ENCODE measurements around the gene KCNJ10. TPM values are rescaled to one million over a fixed set of nuclear protein-coding genes. Genes with fewer than 3 reads are reported as not detected.

The KCNJ10 gene
- total and polyA plus RNA-seq, 7 experiments from 2014 or later = 0.29 to 0.32 TPM; not detected in 5

GRCh38 chr1:160093624-160094290 is 23.8 kb upstream of the KCNJ10 start:
- H3K9me3 ChIP-seq (ENCODE audit: control insufficient read depth in 2 of 3, low read length in 3 of 3) = no peaks in the 10 kb centered on the region
- peaks cover 0 to 20% (median 3%) of the 10 kb centered on the region in 5 donors for H3K36me3 Mint-ChIP-seq
- H3K27me3 Mint-ChIP-seq = no peaks in the 10 kb centered on the region
- H3K27ac ChIP-seq (ENCODE audit: low read depth, low read length) = no peak overlapping the region
- H3K9me3 Mint-ChIP-seq = no peaks in the 10 kb centered on the region
- H3K4me1 ChIP-seq (ENCODE audit: control insufficient read depth in 2 of 2, insufficient read depth in 2 of 2, low read length in 2 of 2) = peaks cover 21 to 29% of the 10 kb centered on the region in 2 donors
- H3K27me3 ChIP-seq (ENCODE audit: control insufficient read depth in 2 of 2, insufficient read depth in 2 of 2, low read length in 2 of 2) = no peaks in the 10 kb centered on the region
- ATAC-seq (no peak), DNase-seq (no peak)
- intact Hi-C loops (cut with micrococcal nuclease) = no loop called here
- peaks cover 0 to 74% (median 8%) of the 10 kb centered on the region in 3 experiments for H3K36me3 ChIP-seq (ENCODE audit: control insufficient read depth in 2 of 3, insufficient read depth in 3 of 3, low read length in 3 of 3)
- CTCF ChIA-PET = interaction anchor here (6.3 kb wide), 1 partner anchor 7 kb away, joined by 73 read pairs; no protein-coding TSS in a partner anchor
- H3K4me1 Mint-ChIP-seq = peaks cover 26 to 52% (median 37%) of the 10 kb centered on the region in 7 donors
- H3K27ac Mint-ChIP-seq = peak overlapping the region in 1 of 9 donors; percentile 65
- no peak overlapping the region for H3K4me3 ChIP-seq (ENCODE audit: low read length)
- POLR2A ChIA-PET = interaction anchor here (0.9 kb wide), 1 partner anchor 9 kb away, joined by 3 read pairs; no protein-coding TSS in a partner anchor
- H3K4me3 Mint-ChIP-seq = no peak overlapping the region

- H3K4me1 Mint-ChIP-seq = peaks cover 26 to 58% (median 43%) of the 10 kb centered on the region in 7 donors
- intact Hi-C loops (cut with micrococcal nuclease) = no loop called here
- DNase-seq = no peak
- no peaks in the 10 kb centered on the region for H3K27me3 Mint-ChIP-seq
- H3K9me3 Mint-ChIP-seq = no peaks in the 10 kb centered on the region
- H3K27ac Mint-ChIP-seq = peak overlapping the region in 1 of 9 donors; percentile 52
- H3K27ac ChIP-seq (ENCODE audit: low read depth, low read length) = no peak overlapping the region
- no peak overlapping the region for H3K4me3 ChIP-seq (ENCODE audit: low read length)
- H3K36me3 ChIP-seq (ENCODE audit: control insufficient read depth in 2 of 3, insufficient read depth in 3 of 3, low read length in 3 of 3) = peaks cover 0 to 78% (median 12%) of the 10 kb centered on the region in 3 experiments
- POLR2A ChIA-PET = interaction anchor here (0.9 kb wide), 1 partner anchor 8 kb away, joined by 3 read pairs; no protein-coding TSS in a partner anchor
- peaks cover 0 to 23% (median 9%) of the 10 kb centered on the region in 5 donors for H3K36me3 Mint-ChIP-seq
- no peak for ATAC-seq
- CTCF ChIA-PET = interaction anchor here (1.0 kb wide), 1 partner anchor 14 kb away, joined by 4 read pairs; no protein-coding TSS in a partner anchor
- no peaks in the 10 kb centered on the region for H3K27me3 ChIP-seq (ENCODE audit: control insufficient read depth in 2 of 2, insufficient read depth in 2 of 2, low read length in 2 of 2)
- peaks cover 21 to 29% of the 10 kb centered on the region in 2 donors for H3K4me1 ChIP-seq (ENCODE audit: control insufficient read depth in 2 of 2, insufficient read depth in 2 of 2, low read length in 2 of 2)
- H3K9me3 ChIP-seq (ENCODE audit: control insufficient read depth in 2 of 3, low read length in 3 of 3) = no peaks in the 10 kb centered on the region
- H3K4me3 Mint-ChIP-seq = no peak overlapping the region
Measured at GRCh38 chr1:160093069-160093395, 23.1 kb upstream of the KCNJ10 start.

DNA sequence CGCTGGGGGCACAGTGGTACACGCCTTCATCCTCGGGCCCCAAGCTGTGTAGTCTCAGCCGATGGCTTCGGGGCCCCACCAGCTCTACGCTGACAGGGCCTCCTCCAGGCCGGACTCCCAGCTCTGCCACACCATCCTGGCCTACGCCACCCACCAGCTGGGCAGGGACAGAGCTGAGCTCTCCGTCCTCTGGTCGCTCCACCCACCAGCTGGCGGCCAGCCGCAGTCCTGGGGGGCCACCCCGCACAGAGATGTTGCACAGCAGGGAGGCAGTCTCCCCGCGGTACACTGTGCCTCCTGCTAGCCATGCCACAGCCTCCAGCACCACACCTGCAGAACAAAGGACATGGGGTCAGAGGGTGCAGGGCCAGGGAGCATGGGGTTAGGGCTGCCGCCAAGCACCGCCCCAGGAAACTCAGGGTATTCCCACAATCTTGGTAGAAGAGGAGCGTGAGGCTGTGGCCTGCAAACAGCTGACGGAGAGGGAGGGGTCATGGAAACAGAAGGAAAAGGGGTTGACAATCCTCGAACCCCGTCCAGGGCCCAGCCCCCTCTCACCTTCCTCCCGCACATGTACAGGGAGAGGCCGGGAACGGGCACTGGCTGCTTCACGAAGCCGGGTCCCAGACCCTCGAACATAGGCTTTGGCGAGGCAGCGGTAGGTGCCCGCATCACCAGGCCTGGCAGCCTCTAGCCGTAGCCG is 22.6 kb upstream of the KCNJ10 start:
- no peak for DNase-seq
- Histone ChIP-seq H3K4me1 (ENCODE audit: control insufficient read depth in 2 of 2, insufficient read depth in 2 of 2, low read length in 2 of 2) (peaks cover 16 to 28% of the 10 kb centered on the region in 2 donors), H3K9me3 (ENCODE audit: control insufficient read depth in 2 of 3, low read length in 3 of 3) (no peaks in the 10 kb centered on the region), H3K27me3 (ENCODE audit: control insufficient read depth in 2 of 2, insufficient read depth in 2 of 2, low read length in 2 of 2) (no peaks in the 10 kb centered on the region), H3K36me3 (ENCODE audit: control insufficient read depth in 2 of 3, insufficient read depth in 3 of 3, low read length in 3 of 3) (peaks cover 0 to 81% (median 15%) of the 10 kb centered on the region in 3 experiments), H3K4me3 (ENCODE audit: low read length) (no peak overlapping the region), H3K27ac (ENCODE audit: low read depth, low read length) (no peak overlapping the region)
- H3K4me3 Mint-ChIP-seq = no peak overlapping the region
- ChIA-PET CTCF (interaction anchor here (1.0 to 1.7 kb wide), 2 partner anchors 9 to 14 kb away, joined by 4 to 5 read pairs; no protein-coding TSS in a partner anchor), POLR2A (no interaction called here)
- no peaks in the 10 kb centered on the region for H3K27me3 Mint-ChIP-seq
- peak overlapping the region in 1 of 9 donors; percentile 52 for H3K27ac Mint-ChIP-seq
- intact Hi-C loops (cut with micrococcal nuclease) = no loop called here
- no peak for ATAC-seq
- no peaks in the 10 kb centered on the region for H3K9me3 Mint-ChIP-seq
- peaks cover 0 to 23% (median 9%) of the 10 kb centered on the region in 5 donors for H3K36me3 Mint-ChIP-seq
- H3K4me1 Mint-ChIP-seq = peaks cover 22 to 54% (median 39%) of the 10 kb centered on the region in 7 donors

DNA sequence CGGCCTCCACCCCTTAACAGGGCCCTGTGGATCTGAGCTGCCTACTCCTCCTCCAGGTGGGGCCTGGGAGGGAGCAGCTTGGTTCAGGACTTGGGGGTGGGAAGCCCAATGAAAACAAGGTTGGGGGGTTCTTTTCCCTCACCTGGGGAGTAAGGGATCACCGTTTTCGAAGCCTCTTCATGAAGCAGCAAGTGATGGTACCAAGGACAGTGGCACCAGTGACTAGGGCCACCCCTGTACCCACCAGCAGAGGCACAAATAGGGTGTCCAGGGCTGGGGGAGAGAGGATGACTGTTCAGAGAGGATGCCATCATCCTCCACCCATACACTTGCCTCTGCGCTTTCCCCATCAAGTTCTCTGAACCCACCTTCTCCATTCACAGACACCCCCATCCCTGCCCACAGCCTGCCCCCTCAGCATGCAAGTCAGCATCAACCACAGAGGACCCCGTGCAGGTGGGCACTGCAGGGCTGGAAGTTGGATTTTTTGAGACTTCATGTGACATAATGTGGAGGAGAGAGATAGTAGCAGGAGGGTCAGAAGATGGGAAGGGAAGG is 21.8 kb upstream of the KCNJ10 start:
- no peaks in the 10 kb centered on the region for H3K27me3 ChIP-seq (ENCODE audit: control insufficient read depth in 2 of 2, insufficient read depth in 2 of 2, low read length in 2 of 2)
- peak overlapping the region in 3 of 9 donors; percentile 33 to 78 (median 41) for H3K27ac Mint-ChIP-seq
- DNase-seq (no peak), ATAC-seq (no peak)
- peaks cover 8 to 20% of the 10 kb centered on the region in 2 donors for H3K4me1 ChIP-seq (ENCODE audit: control insufficient read depth in 2 of 2, insufficient read depth in 2 of 2, low read length in 2 of 2)
- no peaks in the 10 kb centered on the region for H3K27me3 Mint-ChIP-seq
- no peak overlapping the region for H3K4me3 ChIP-seq (ENCODE audit: low read length)
- H3K9me3 Mint-ChIP-seq = no peaks in the 10 kb centered on the region
- H3K4me1 Mint-ChIP-seq = peaks cover 15 to 46% (median 34%) of the 10 kb centered on the region in 7 donors
- H3K36me3 Mint-ChIP-seq = peaks cover 3 to 23% (median 11%) of the 10 kb centered on the region in 5 donors
- no peaks in the 10 kb centered on the region for H3K9me3 ChIP-seq (ENCODE audit: control insufficient read depth in 2 of 3, low read length in 3 of 3)
- CTCF ChIA-PET = interaction anchor here (1.7 kb wide), 1 partner anchor 9 kb away, joined by 5 read pairs; no protein-coding TSS in a partner anchor
- peaks cover 0 to 88% (median 15%) of the 10 kb centered on the region in 3 experiments for H3K36me3 ChIP-seq (ENCODE audit: control insufficient read depth in 2 of 3, insufficient read depth in 3 of 3, low read length in 3 of 3)
- H3K27ac ChIP-seq (ENCODE audit: low read depth, low read length) = no peak overlapping the region
- intact Hi-C loops (cut with micrococcal nuclease) = no loop called here
- H3K4me3 Mint-ChIP-seq = no peak overlapping the region
- POLR2A ChIA-PET = no interaction called here

DNA sequence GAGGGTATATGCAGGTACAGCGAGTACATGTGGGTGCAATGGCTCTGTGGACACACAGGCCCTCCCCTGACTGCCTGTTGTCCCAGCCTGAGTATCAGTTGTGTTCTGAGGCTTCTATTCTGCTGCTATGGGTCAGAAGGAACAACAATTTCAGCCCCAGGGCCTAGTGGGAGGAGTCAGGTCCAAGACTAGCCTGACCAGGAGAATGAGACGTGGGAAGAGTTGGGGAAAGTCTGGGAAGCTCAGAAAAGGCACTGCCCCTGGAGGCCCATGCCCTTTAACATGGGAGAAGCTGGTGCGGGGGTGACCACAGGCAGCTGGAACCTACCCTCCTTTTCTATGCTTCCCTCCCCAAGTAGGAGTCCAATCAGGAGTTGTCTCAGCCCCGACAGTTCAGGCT is 20.8 kb upstream of the KCNJ10 start:
- ChIA-PET POLR2A (interaction anchor here (1.2 kb wide), 1 partner anchor 8 kb away, joined by 3 read pairs; the partner anchor contains the start of gene IGSF8), CTCF (interaction anchor here (1.0 kb wide), 1 partner anchor 12 kb away, joined by 4 read pairs; no protein-coding TSS in a partner anchor)
- intact Hi-C loops (cut with micrococcal nuclease) = no loop called here
- Mint-ChIP-seq H3K9me3 (no peaks in the 10 kb centered on the region), H3K4me1 (peaks cover 6 to 37% (median 27%) of the 10 kb centered on the region in 7 donors), H3K36me3 (peaks cover 4 to 23% (median 11%) of the 10 kb centered on the region in 5 donors), H3K4me3 (peak overlapping the region in 1 of 10 donors; percentile 34), H3K27ac (peak overlapping the region in 3 of 9 donors; percentile 12 to 72 (median 28)), H3K27me3 (no peaks in the 10 kb centered on the region)
- ATAC-seq (no peak), DNase-seq (no peak)
- peaks cover 0 to 91% (median 15%) of the 10 kb centered on the region in 3 experiments for H3K36me3 ChIP-seq (ENCODE audit: control insufficient read depth in 2 of 3, insufficient read depth in 3 of 3, low read length in 3 of 3)
- H3K27ac ChIP-seq (ENCODE audit: low read depth, low read length) = no peak overlapping the region
- H3K9me3 ChIP-seq (ENCODE audit: control insufficient read depth in 2 of 3, low read length in 3 of 3) = no peaks in the 10 kb centered on the region
- H3K4me3 ChIP-seq (ENCODE audit: low read length) = no peak overlapping the region
- no peaks in the 10 kb centered on the region for H3K27me3 ChIP-seq (ENCODE audit: control insufficient read depth in 2 of 2, insufficient read depth in 2 of 2, low read length in 2 of 2)
- H3K4me1 ChIP-seq (ENCODE audit: control insufficient read depth in 2 of 2, insufficient read depth in 2 of 2, low read length in 2 of 2) = peaks cover 0 to 10% of the 10 kb centered on the region in 2 donors

- intact Hi-C loops (cut with micrococcal nuclease) = loop anchor here in 1 of 2 donors (10.0 kb wide), 1 partner anchor 955 kb away; no protein-coding TSS in a partner anchor
Measured at GRCh38 chr1:160089883-160090282, 19.9 kb upstream of the KCNJ10 start.

More at GRCh38 chr1:160089883-160090282, 19.9 kb upstream of the KCNJ10 start:
- no peaks in the 10 kb centered on the region for H3K27me3 Mint-ChIP-seq
- Histone ChIP-seq H3K9me3 (ENCODE audit: control insufficient read depth in 2 of 3, low read length in 3 of 3) (no peaks in the 10 kb centered on the region), H3K36me3 (ENCODE audit: control insufficient read depth in 2 of 3, insufficient read depth in 3 of 3, low read length in 3 of 3) (peaks cover 0 to 83% (median 15%) of the 10 kb centered on the region in 3 experiments), H3K4me1 (ENCODE audit: control insufficient read depth in 2 of 2, insufficient read depth in 2 of 2, low read length in 2 of 2) (peaks cover 0 to 10% of the 10 kb centered on the region in 2 donors), H3K27ac (ENCODE audit: low read depth, low read length) (no peak overlapping the region), H3K4me3 (ENCODE audit: low read length) (no peak overlapping the region), H3K27me3 (ENCODE audit: control insufficient read depth in 2 of 2, insufficient read depth in 2 of 2, low read length in 2 of 2) (no peaks in the 10 kb centered on the region)
- ATAC-seq (no peak), DNase-seq (no peak)
- H3K9me3 Mint-ChIP-seq = no peaks in the 10 kb centered on the region
- H3K4me3 Mint-ChIP-seq = no peak overlapping the region
- ChIA-PET POLR2A (interaction anchor here (1.2 kb wide), 1 partner anchor 9 kb away, joined by 3 read pairs; the partner anchor contains the start of gene IGSF8), CTCF (interaction anchor here (1.0 kb wide), 1 partner anchor 11 kb away, joined by 4 read pairs; no protein-coding TSS in a partner anchor)
- H3K4me1 Mint-ChIP-seq = peaks cover 6 to 38% (median 25%) of the 10 kb centered on the region in 7 donors
- H3K36me3 Mint-ChIP-seq = peaks cover 8 to 23% (median 11%) of the 10 kb centered on the region in 5 donors
- H3K27ac Mint-ChIP-seq = no peak overlapping the region
